Liver (tissue), 9 donors: ENCODE data around the gene KBTBD2. TPM values are rescaled to one million over a fixed set of nuclear protein-coding genes. Genes with fewer than 3 reads are reported as not detected.

Source experiments
- DNase-seq: peaks from one replicate; pipeline ENCODE4 v3.0.0-alpha.2; 2017; ENCODE audit warnings: low spot score
- H3K27ac ChIP-seq, 2 donors: one replicate each; pipeline ENCODE4 v1.7.0; 2013; ENCODE audit warnings: inconsistent platforms in 2 of 2, low read length in 2 of 2, control low read depth in 1 of 2, low read depth in 1 of 2, mild to moderate bottlenecking in 1 of 2
- H3K27me3 ChIP-seq, 4 donors: one replicate each; pipeline versions ENCODE4 v1.6.1 to v1.7.0; 2013; ENCODE audit warnings: low read length in 3 of 4, inconsistent platforms in 1 of 4, mild to moderate bottlenecking in 1 of 4, moderate library complexity in 1 of 4; ENCODE audit not compliant: control insufficient read depth in 4 of 4, insufficient read depth in 4 of 4
- H3K36me3 ChIP-seq, 4 donors: one replicate each; pipeline versions ENCODE4 v1.6.1 to v1.7.0; 2013; ENCODE audit warnings: low read length in 3 of 4, mild to moderate bottlenecking in 3 of 4, low read depth in 1 of 4, moderate library complexity in 1 of 4; ENCODE audit not compliant: control insufficient read depth in 4 of 4, insufficient read depth in 3 of 4
- H3K4me1 ChIP-seq, 4 donors: one replicate each; pipeline versions ENCODE4 v1.6.1 to v1.7.0; 2013; ENCODE audit warnings: low read length in 3 of 4, mild to moderate bottlenecking in 3 of 4, moderate library complexity in 1 of 4; ENCODE audit not compliant: control insufficient read depth in 4 of 4, insufficient read depth in 4 of 4
- H3K4me3 ChIP-seq, 3 donors: one replicate each; pipeline versions ENCODE4 v1.6.1 to v1.7.0; 2013; ENCODE audit warnings: low read length in 3 of 3, control low read depth in 1 of 3, low read depth in 1 of 3, mild to moderate bottlenecking in 1 of 3
- H3K9ac ChIP-seq, 2 donors: one replicate each; pipeline ENCODE4 v1.7.0; 2013; ENCODE audit warnings: low read length in 2 of 2, mild to moderate bottlenecking in 2 of 2, moderate library complexity in 2 of 2, control low read depth in 1 of 2, low read depth in 1 of 2
- H3K9me3 ChIP-seq, 4 donors: one replicate each; pipeline versions ENCODE4 v1.6.1 to v1.7.0; 2013; ENCODE audit warnings: low read length in 3 of 4; ENCODE audit not compliant: control insufficient read depth in 4 of 4
- EGR1 ChIP-seq, 2 donors: IDR thresholded peaks; 2 replicates each; pipeline ENCODE4 v1.6.1; 2016 to 2018; ENCODE audit warnings: antibody characterized with exemption in 2 of 2, low read depth in 2 of 2
- FOXA1 ChIP-seq: IDR thresholded peaks from 2 replicates; pipeline ENCODE4 v1.6.1; 2016; ENCODE audit warnings: antibody characterized with exemption
- FOXA2 ChIP-seq: IDR thresholded peaks from 2 replicates; pipeline ENCODE4 v1.6.1; 2016; ENCODE audit warnings: antibody characterized with exemption
- GABPA ChIP-seq, 2 donors: IDR thresholded peaks in 1 of 2; conservative IDR thresholded peaks in 1 of 2; 2 replicates each; pipeline ENCODE4 v1.6.1; 2016; ENCODE audit warnings: antibody characterized with exemption in 2 of 2, mild to moderate bottlenecking in 1 of 2, moderate library complexity in 1 of 2
- HNF4A ChIP-seq, 2 donors: conservative IDR thresholded peaks; 2 replicates each; pipeline ENCODE4 v1.6.1; 2016; ENCODE audit warnings: antibody characterized with exemption in 2 of 2, mild to moderate bottlenecking in 2 of 2
- HNF4G ChIP-seq: IDR thresholded peaks from 2 replicates; pipeline ENCODE4 v1.6.1; 2016; ENCODE audit warnings: antibody characterized with exemption
- JUND ChIP-seq, 2 donors: IDR thresholded peaks; 2 replicates each; pipeline ENCODE4 v1.6.1; 2016; ENCODE audit warnings: antibody characterized with exemption in 2 of 2
- NR2F2 ChIP-seq: IDR thresholded peaks from 2 replicates; pipeline ENCODE4 v1.6.1; 2016; ENCODE audit warnings: antibody characterized with exemption
- RAD21 ChIP-seq, 2 donors: IDR thresholded peaks; 2 replicates each; pipeline ENCODE4 v1.6.1; 2016; ENCODE audit warnings: antibody characterized with exemption in 2 of 2, mild to moderate bottlenecking in 2 of 2
- RXRA ChIP-seq, 2 donors: IDR thresholded peaks; 2 replicates each; pipeline ENCODE4 v1.6.1; 2017 to 2018; ENCODE audit warnings: antibody characterized with exemption in 2 of 2, mild to moderate bottlenecking in 1 of 2
- SP1 ChIP-seq: IDR thresholded peaks from 2 replicates; pipeline ENCODE4 v1.6.1; 2018; ENCODE audit warnings: antibody characterized with exemption, mild to moderate bottlenecking
- TAF1 ChIP-seq: conservative IDR thresholded peaks from 2 replicates; pipeline ENCODE4 v1.6.1; 2016; ENCODE audit warnings: antibody characterized with exemption, mild to moderate bottlenecking
- YY1 ChIP-seq: IDR thresholded peaks from 2 replicates; pipeline ENCODE4 v1.6.1; 2016; ENCODE audit warnings: antibody characterized with exemption, mild to moderate bottlenecking
- WGBS: extraction: QIAGEN DNeasy Blood & Tissue Kit; methylation state at CpG from one replicate; pipeline ENCODE4 v1.1.7; 2013; 5-methylcytosine and 5-hydroxymethylcytosine counted together
- polyA plus RNA-seq, 2 donors: library from polyadenylated mRNA; stranded (reverse) in 1 of 2; unstranded in 1 of 2; fragments of 200-250 nt in 1 of 2; fragments of >200 nt in 1 of 2; fragmentation: Nextera tagmentation in 1 of 2; extraction: Ambion mirVana in 1 of 2; gene quantifications; one replicate each; pipeline versions ENCODE4 v1.2.1 to v1.2.3, GENCODE V29; 2013 to 2015
- total RNA-seq, 2 donors: library from RNA; depleted of rRNA; stranded (reverse); fragments of >200 nt; gene quantifications; one replicate each; pipeline ENCODE4 v1.2.3, GENCODE V29; 2014
- TF ChIP-seq, protein P1 (sequence below): IDR thresholded peaks from 2 replicates; pipeline ENCODE4 v1.6.1; 2016; ENCODE audit warnings: antibody characterized with exemption, mild to moderate bottlenecking
- TF ChIP-seq, protein P2 (sequence below): IDR thresholded peaks from 2 replicates; pipeline ENCODE4 v1.6.1; 2016; ENCODE audit warnings: antibody characterized with exemption
- TF ChIP-seq, protein P3 (sequence below): IDR thresholded peaks from 2 replicates; pipeline ENCODE4 v1.6.1; 2016; ENCODE audit warnings: antibody characterized with exemption
- TF ChIP-seq, protein P4 (sequence below): fragments of 150-350 bp; IDR thresholded peaks from 2 replicates; pipeline ENCODE4 v1.5.1; 2017; ENCODE audit warnings: improper control_type of control experiment, low read depth, low read length; ENCODE audit not compliant: missing input control
- TF ChIP-seq, protein P5 (sequence below): IDR thresholded peaks from 2 replicates; pipeline ENCODE4 v1.6.1; 2016; ENCODE audit warnings: antibody characterized with exemption
- donor health status: healthy.
- donor health status: healthy.
- donor health status: healthy.
- donor health status: healthy.
- donor health status: healthy.

KBTBD2 gene
- total and polyA plus RNA-seq, 4 donors, result 7.1 to 29.5 (median 15.1) TPM

DNA sequence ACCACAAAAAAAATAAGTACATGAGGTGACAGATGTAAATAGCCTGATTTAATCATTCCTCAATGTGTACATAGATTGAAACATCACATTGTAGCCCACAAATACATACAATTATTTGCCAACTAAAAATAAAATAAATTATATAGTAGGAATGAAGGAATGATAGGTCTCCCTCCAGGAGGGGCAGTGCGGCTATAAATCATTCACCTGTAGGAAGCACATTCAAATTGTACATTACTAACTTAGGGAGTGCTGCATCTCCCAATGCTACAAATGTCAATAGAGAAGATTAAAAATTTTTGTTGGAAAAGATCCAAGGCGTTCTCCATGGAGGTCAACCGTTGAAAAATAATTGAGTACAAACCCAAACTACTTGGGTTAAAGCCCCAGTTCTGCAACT, 4.2 kb downstream of the KBTBD2 start (continued):
- TF ChIP-seq, protein P1, sequence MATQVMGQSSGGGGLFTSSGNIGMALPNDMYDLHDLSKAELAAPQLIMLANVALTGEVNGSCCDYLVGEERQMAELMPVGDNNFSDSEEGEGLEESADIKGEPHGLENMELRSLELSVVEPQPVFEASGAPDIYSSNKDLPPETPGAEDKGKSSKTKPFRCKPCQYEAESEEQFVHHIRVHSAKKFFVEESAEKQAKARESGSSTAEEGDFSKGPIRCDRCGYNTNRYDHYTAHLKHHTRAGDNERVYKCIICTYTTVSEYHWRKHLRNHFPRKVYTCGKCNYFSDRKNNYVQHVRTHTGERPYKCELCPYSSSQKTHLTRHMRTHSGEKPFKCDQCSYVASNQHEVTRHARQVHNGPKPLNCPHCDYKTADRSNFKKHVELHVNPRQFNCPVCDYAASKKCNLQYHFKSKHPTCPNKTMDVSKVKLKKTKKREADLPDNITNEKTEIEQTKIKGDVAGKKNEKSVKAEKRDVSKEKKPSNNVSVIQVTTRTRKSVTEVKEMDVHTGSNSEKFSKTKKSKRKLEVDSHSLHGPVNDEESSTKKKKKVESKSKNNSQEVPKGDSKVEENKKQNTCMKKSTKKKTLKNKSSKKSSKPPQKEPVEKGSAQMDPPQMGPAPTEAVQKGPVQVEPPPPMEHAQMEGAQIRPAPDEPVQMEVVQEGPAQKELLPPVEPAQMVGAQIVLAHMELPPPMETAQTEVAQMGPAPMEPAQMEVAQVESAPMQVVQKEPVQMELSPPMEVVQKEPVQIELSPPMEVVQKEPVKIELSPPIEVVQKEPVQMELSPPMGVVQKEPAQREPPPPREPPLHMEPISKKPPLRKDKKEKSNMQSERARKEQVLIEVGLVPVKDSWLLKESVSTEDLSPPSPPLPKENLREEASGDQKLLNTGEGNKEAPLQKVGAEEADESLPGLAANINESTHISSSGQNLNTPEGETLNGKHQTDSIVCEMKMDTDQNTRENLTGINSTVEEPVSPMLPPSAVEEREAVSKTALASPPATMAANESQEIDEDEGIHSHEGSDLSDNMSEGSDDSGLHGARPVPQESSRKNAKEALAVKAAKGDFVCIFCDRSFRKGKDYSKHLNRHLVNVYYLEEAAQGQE, result no peak
- TF ChIP-seq TAF1 (no peak), NR2F2 (no peak), HNF4G (no peak), FOXA1 (no peak), GABPA (IDR thresholded peaks at IDR 0.05 in 1 of 2, conservative IDR thresholded peaks at IDR 0.05 in 1 of 2) (no peak)

DNA sequence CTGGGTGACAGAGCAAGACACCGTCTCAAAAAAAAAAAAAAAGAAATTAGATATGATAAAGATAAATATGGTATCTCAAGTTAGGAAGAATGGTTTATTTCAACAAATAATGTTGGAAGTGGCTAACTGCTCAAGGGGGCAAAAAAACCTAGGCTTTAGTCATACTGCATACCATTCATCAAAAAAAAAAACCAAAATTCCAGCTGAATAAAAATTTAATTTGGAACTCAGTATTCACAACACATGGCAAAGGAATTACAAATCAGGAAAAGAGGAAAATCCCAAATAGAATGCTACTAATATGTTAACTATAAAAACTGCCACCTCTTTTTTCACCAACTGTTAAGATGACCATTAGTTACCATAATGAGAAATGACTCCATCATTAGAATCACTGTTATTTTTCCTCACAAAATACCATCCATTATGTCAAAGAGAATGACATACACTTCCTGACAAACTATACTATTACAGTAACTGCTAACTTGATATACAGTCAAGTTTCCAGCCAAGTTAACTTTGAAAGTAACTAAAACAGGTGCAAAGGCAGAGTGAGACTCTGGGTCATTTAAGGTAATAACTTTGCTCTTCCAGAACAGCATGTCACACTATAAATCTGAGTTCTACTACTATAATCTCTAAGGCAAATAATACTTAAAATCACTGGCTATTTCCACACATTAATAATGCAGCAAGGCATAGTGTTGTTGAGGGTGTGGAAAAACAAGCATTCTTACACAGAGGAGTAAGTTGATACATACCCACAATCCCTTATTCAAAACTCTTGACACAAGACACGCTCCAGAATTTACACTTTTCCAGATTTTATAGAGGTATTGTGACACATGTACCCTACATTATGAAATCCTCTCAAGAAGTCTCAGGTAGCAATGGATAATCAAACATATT, 10.2 kb downstream of the KBTBD2 start:
- no peak overlapping the region for H3K4me3 ChIP-seq

More for the DNA sequence above, 10.2 kb downstream of the KBTBD2 start:
- TF ChIP-seq JUND (IDR thresholded peaks at IDR 0.05) (no peak), TAF1 (no peak), FOXA1 (no peak), NR2F2 (no peak), SP1 (no peak), GABPA (IDR thresholded peaks at IDR 0.05 in 1 of 2, conservative IDR thresholded peaks at IDR 0.05 in 1 of 2) (no peak), HNF4G (no peak), RAD21 (IDR thresholded peaks at IDR 0.05) (no peak), FOXA2 (no peak), RXRA (IDR thresholded peaks at IDR 0.05) (no peak), EGR1 (IDR thresholded peaks at IDR 0.05; ENCODE audit: low read depth in 2 of 2) (no peak), HNF4A (conservative IDR thresholded peaks at IDR 0.05) (no peak), YY1 (no peak)
- TF ChIP-seq, protein P2, sequence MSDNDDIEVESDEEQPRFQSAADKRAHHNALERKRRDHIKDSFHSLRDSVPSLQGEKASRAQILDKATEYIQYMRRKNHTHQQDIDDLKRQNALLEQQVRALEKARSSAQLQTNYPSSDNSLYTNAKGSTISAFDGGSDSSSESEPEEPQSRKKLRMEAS, result no peak
- TF ChIP-seq, protein P1, result no peak
- TF ChIP-seq, protein P3, sequence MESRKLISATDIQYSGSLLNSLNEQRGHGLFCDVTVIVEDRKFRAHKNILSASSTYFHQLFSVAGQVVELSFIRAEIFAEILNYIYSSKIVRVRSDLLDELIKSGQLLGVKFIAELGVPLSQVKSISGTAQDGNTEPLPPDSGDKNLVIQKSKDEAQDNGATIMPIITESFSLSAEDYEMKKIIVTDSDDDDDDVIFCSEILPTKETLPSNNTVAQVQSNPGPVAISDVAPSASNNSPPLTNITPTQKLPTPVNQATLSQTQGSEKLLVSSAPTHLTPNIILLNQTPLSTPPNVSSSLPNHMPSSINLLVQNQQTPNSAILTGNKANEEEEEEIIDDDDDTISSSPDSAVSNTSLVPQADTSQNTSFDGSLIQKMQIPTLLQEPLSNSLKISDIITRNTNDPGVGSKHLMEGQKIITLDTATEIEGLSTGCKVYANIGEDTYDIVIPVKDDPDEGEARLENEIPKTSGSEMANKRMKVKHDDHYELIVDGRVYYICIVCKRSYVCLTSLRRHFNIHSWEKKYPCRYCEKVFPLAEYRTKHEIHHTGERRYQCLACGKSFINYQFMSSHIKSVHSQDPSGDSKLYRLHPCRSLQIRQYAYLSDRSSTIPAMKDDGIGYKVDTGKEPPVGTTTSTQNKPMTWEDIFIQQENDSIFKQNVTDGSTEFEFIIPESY, result no peak
- TF ChIP-seq, protein P4, sequence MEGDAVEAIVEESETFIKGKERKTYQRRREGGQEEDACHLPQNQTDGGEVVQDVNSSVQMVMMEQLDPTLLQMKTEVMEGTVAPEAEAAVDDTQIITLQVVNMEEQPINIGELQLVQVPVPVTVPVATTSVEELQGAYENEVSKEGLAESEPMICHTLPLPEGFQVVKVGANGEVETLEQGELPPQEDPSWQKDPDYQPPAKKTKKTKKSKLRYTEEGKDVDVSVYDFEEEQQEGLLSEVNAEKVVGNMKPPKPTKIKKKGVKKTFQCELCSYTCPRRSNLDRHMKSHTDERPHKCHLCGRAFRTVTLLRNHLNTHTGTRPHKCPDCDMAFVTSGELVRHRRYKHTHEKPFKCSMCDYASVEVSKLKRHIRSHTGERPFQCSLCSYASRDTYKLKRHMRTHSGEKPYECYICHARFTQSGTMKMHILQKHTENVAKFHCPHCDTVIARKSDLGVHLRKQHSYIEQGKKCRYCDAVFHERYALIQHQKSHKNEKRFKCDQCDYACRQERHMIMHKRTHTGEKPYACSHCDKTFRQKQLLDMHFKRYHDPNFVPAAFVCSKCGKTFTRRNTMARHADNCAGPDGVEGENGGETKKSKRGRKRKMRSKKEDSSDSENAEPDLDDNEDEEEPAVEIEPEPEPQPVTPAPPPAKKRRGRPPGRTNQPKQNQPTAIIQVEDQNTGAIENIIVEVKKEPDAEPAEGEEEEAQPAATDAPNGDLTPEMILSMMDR, result no peak
- TF ChIP-seq, protein P5, sequence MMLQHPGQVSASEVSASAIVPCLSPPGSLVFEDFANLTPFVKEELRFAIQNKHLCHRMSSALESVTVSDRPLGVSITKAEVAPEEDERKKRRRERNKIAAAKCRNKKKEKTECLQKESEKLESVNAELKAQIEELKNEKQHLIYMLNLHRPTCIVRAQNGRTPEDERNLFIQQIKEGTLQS, result no peak
- peaks cover 0 to 14% (median 8%) of the 10 kb centered on the region in 4 donors for H3K4me1 ChIP-seq
- H3K9me3 ChIP-seq, result no peaks in the 10 kb centered on the region
- H3K9ac ChIP-seq, result no peak overlapping the region
- no peak for DNase-seq
- no peak overlapping the region for H3K27ac ChIP-seq
- no peaks in the 10 kb centered on the region for H3K27me3 ChIP-seq
- 86% methylated on average over 2 of the region's 2 CpGs for WGBS
- no peaks in the 10 kb centered on the region for H3K36me3 ChIP-seq
